ENCODE measurements around the gene SLC16A11.

DNA sequence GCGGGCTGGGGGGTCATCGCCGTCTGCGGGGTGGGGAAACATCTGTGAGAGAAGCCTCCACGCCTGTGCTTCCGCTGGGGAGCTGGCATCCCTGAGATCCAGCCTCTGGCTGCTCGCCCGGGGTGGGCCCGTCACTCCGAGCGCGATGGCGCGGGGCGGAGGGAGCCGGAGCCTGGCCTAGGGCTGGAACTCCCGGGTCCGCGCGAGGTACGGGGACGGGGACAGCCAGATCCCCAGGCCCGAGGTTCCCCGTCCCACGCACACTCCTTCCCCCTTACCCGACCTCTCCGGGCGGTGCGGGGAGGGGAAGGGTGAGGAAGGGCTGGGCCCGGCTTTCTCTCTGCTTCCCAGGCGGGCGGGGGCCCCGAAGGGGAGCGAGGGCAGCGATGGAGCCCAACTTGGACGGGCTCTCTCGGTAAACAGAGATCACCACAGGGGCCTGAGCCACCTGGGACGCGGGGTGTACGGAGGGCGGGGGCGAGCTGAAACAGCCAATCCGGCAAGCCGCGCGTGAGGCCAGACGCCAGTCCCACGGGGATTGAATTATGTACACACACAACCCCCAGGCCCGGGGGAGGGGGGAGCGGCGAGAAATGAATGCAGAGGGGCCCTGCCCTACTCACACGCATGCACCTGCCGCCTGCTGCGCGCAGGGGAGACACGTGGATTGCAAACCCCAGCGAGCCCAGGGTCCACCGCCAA lies at the start of gene SLC16A11:
- no peak for TF ChIP-seq POLR2A (IDR thresholded peaks at IDR 0.05; ENCODE audit: low read length)
- no peak for TF ChIP-seq GATA1 (IDR thresholded peaks at IDR 0.05; ENCODE audit: low read depth, low read length)

Measured in erythroblast (primary cell).